GM21423 (cell line): Measurements from ENCODE around the gene KCNC1.

Source experiments
- ATAC-seq: cut with Tn5 transposase; IDR thresholded peaks from one replicate; pipeline ENCODE4 v1.9.1; 2021; ENCODE audit warnings: mild to moderate bottlenecking, moderate library complexity; ENCODE audit not compliant: unreplicated experiment

KCNC1 gene

GRCh38 chr11:17788084-17788483 lies 53.5 kb downstream of the KCNC1 start:
- ATAC-seq: no peak

DNA sequence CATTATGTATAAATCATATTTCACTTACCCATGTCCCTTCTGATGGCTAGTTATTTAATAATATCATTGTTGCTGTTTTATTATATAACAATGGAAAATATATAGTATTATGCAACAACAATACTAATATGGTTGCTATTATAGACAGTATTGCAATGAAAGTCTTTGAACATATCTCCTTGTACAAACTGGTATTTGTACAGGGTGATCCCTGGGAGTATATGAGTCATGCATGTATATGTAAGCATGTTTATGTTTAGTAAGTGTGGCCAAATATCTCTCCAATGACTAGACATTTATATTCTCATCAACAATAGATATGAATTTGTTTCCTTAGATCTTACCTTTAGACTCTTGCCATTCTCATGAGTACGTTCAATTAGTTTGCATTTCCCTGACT lies 55.9 kb downstream of the KCNC1 start:
- ATAC-seq: no peak

DNA sequence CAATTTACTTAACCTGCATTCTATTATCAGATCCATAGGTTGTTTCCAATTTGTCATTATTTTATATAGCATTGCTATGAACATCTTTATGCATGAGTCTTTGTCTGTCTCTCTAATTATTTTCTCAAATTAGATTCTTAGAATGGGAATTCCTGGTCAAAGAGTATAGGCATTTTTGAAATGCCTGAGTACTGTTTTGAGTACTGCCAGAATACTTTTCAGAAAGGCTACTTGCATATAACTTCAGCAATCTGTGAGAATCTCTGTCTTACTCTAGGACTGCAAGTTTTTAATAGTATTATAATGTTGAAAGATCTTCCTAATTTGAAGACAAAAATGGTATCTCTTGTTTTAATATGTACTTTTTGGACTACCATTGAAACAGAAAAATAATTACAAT lies 56.6 kb downstream of the KCNC1 start:
- no peak for ATAC-seq

DNA sequence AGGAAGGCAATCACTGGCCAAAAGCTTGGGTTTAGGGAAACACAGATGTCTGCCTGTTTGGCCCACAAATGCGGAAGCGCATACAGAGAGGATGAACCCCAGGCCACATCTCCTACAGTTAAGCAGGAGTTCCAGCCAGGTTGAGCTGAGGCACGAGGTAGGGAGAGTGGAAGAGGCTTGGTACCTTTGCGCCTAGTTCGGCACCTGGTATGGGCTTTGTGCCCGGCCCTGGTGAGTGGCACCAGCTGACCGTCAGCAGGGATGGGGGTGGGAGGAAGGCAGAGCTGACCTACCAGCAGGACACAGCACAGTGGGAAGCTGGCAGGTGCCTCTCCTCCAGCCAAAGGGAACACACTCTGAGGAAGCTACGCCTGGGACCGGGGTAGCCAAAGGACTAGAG lies 57.6 kb downstream of the KCNC1 start:
- ATAC-seq: no peak

DNA sequence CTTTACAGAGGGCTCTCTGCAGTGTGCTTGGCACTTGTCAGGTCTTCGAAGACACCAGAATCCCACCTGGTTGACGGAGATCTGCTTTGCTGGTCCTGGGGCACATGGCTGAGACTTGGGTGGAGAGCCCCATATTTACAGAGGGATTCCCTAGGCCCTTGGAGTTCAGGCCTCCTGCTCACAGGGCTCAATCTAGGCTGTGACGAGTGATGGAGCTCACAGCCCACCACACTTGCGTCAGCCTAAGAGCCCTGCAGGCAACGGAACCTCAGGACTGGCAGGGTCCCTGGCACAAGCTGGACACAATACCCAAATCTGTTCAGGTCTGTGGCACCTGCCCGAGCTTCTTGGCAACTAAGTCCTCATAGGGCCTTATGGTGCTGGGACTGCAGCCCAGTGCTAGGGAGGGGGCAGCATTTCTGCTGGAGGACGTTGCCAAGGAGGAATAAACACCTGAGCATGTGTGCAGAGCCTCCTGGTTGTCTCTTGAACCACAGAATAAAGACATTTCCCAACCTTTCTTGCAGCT lies 59.1 kb downstream of the KCNC1 start:
- no peak for ATAC-seq

GRCh38 chr11:17794981-17795380 lies 60.4 kb downstream of the KCNC1 start:
- ATAC-seq: no peak

- ATAC-seq: no peak
Measured at GRCh38 chr11:17796154-17796553, 61.6 kb downstream of the KCNC1 start.

GRCh38 chr11:17798253-17798652 lies 63.7 kb downstream of the KCNC1 start:
- no peak for ATAC-seq

- no peak for ATAC-seq
Measured at GRCh38 chr11:17798716-17799115, 64.1 kb downstream of the KCNC1 start.

- ATAC-seq: no peak
Measured at GRCh38 chr11:17799147-17799546, 64.6 kb downstream of the KCNC1 start.

GRCh38 chr11:17801166-17801565 lies 66.6 kb downstream of the KCNC1 start:
- no peak for ATAC-seq

- ATAC-seq: no peak
Measured at GRCh38 chr11:17802491-17802890, 67.9 kb downstream of the KCNC1 start.

DNA sequence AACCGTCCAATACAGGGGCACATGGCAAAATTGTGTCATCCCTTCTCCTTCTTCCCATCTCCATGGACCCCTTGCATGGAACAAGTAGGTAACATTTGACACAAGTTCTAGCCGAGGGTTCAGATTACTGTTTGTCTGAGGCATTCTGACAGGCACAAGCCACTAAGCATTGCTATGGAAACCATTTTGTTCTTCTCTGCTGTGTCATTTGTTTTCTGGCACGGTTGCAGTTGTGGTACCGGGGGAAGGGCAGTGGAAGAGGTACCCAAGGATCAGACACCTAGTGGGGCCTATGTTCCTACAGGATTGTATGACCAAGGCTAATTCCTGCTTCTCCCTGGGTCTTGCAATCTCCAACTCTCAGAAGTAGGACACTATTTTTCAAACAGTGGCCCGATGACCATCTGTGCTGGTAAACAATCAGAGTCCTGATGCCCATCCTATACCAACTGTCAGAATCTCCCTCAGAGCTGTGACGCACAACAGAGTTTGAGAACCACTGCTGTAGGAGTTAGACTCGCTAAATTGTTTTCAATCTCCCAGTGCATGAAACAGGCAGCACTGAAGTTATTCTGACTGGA lies 69.3 kb downstream of the KCNC1 start:
- ATAC-seq: no peak

DNA sequence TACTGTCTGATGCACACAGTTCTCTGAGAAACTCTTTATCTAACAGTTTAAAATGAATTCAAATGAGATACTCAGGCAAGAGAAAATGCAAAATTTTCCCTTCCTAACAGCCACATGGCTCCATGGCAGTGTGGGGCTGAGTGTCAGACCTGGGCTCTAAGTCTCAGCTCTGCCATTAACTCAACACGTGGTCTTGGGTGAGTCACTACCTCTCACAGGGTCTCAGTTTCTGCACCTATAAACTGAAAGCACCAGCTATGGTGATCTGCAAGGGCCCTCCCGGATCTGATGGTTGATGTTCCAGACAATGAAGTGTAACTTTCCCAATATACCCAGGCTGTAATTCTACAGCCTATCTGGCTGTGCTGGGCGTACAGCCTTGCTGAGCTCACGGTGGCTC lies 70.5 kb downstream of the KCNC1 start:
- no peak for ATAC-seq

- no peak for ATAC-seq
Measured at GRCh38 chr11:17805873-17806272, 71.3 kb downstream of the KCNC1 start.

- ATAC-seq: no peak
Measured at GRCh38 chr11:17807034-17807433, 72.5 kb downstream of the KCNC1 start.

- ATAC-seq: no peak
Measured at GRCh38 chr11:17810041-17810440, 75.5 kb downstream of the KCNC1 start.

DNA sequence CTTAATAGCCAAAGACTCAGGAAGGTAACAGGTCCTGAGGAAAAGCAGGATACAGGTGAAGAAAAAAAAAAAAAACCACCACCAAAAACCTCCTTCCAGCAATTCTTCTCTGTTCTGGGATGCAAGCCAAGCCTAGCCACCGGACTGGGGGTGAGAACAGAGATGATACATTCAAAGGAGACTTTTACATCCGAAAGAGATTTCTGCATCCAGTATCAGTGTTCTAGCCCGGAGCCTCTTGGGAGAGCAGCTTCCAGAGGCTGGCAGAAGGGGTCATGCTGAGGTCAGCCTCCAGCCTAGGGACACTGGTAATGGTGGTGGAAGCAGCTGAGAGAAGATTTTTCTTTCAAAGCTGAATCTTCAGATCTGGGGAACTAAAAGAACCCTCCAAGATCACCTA lies 76.2 kb downstream of the KCNC1 start:
- no peak for ATAC-seq

DNA sequence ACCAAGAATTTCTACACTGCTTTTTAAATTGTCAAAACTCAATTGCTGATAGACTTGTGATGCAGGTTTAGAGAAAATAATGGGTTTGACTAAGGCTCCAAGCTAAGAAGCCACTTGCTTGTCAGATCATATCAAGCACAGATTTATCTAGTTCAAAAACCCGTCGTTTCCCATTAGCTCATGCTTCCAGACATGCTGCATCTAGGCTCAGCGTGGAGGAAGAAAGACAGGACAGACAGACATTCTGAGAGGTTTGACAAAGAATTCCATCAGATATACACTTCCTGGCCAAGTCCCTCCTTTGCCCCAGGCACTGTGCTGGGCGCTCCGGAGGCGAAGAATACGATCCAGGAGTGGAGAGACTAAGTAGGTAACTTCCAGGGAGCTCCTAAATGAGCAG lies 76.8 kb downstream of the KCNC1 start:
- ATAC-seq: no peak

- ATAC-seq: no peak
Measured at GRCh38 chr11:17812091-17812864, 77.7 kb downstream of the KCNC1 start.

- no peak for ATAC-seq
Measured at GRCh38 chr11:17812865-17813187, 78.2 kb downstream of the KCNC1 start.

- ATAC-seq: no peak
Measured at GRCh38 chr11:17813391-17814059, 78.9 kb downstream of the KCNC1 start.
